GM21367 (cell line): ENCODE data around the gene WNT1.

Experiments used
- ATAC-seq: cut with Tn5 transposase; IDR thresholded peaks from one replicate; pipeline ENCODE4 v1.9.1; 2021; ENCODE audit not compliant: unreplicated experiment

Gene WNT1

GRCh38 chr12:48999371-49000131, 21.4 kb downstream of the WNT1 start, which contains the start of gene DDN:
Gene DDN (minus strand): TSS chr12:48999375. CDS start chr12:48999287, 88 bp downstream.
- peak; percentile 30 for ATAC-seq

- ATAC-seq, result no peak
Observed at GRCh38 chr12:49000346-49000745, 22.2 kb downstream of the WNT1 start.

GRCh38 chr12:49008943-49009342, 30.8 kb downstream of the WNT1 start:
- ATAC-seq, result no peak

GRCh38 chr12:49010092-49010668, 32.1 kb downstream of the WNT1 start:
- ATAC-seq, result no peak

GRCh38 chr12:49012739-49013138, 34.6 kb downstream of the WNT1 start:
- no peak for ATAC-seq

- ATAC-seq, result no peak
Observed at GRCh38 chr12:49013428-49013827, 35.3 kb downstream of the WNT1 start.

GRCh38 chr12:49014547-49014946, 36.4 kb downstream of the WNT1 start:
- no peak for ATAC-seq

- ATAC-seq, result no peak
Observed at GRCh38 chr12:49015196-49015595, 37.1 kb downstream of the WNT1 start.

- ATAC-seq, result peak; percentile 5
Observed at GRCh38 chr12:49017891-49018260, 39.8 kb downstream of the WNT1 start.

- peak; percentile 77 for ATAC-seq
Observed at GRCh38 chr12:49018261-49019119, 40.4 kb downstream of the WNT1 start, which contains the start of gene PRKAG1. Gene PRKAG1 (minus strand): TSS chr12:49018776. CDS start chr12:49018740, 36 bp downstream.

- ATAC-seq, result no peak
Observed at GRCh38 chr12:49019120-49019430, 41.0 kb downstream of the WNT1 start.

- no peak for ATAC-seq
Observed at GRCh38 chr12:49019443-49020324, 41.6 kb downstream of the WNT1 start.

- no peak for ATAC-seq
Observed at GRCh38 chr12:49020441-49020840, 42.3 kb downstream of the WNT1 start.

GRCh38 chr12:49021292-49021915, 43.3 kb downstream of the WNT1 start:
- no peak for ATAC-seq

GRCh38 chr12:49022558-49023178, 44.5 kb downstream of the WNT1 start:
- no peak for ATAC-seq

GRCh38 chr12:49023812-49024211, 45.7 kb downstream of the WNT1 start:
- no peak for ATAC-seq

GRCh38 chr12:49024543-49024942, 46.4 kb downstream of the WNT1 start:
- no peak for ATAC-seq

GRCh38 chr12:49025463-49025862, 47.3 kb downstream of the WNT1 start:
- no peak for ATAC-seq

GRCh38 chr12:49026101-49026500, 48.0 kb downstream of the WNT1 start:
- no peak for ATAC-seq
